ENCODE data around the gene GLIS2.

GLIS2 gene

GRCh38 chr16:4385789-4386450 lies 70.1 kb downstream of the GLIS2 start:
- no peak for DNase-seq

- DNase-seq, result no peak
Measured at GRCh38 chr16:4386451-4386805, 70.6 kb downstream of the GLIS2 start.

- no peak for DNase-seq
Measured at GRCh38 chr16:4386951-4387565, 71.2 kb downstream of the GLIS2 start.

GRCh38 chr16:4387781-4388180 lies 71.9 kb downstream of the GLIS2 start:
- DNase-seq, result no peak

GRCh38 chr16:4388271-4389021 lies 72.6 kb downstream of the GLIS2 start:
- no peak for DNase-seq

Data from activated CD4-positive, alpha-beta T cell treated with anti-CD3 and anti-CD28 coated beads for 4 hours (primary cell).